Measurements from ENCODE around the gene SRM.
"Not testable (repeated sequence)": the region's sequence is repeated elsewhere in the genome, so short reads cannot be mapped to it uniquely, and the experiment has no call there.

SRM gene

DNA sequence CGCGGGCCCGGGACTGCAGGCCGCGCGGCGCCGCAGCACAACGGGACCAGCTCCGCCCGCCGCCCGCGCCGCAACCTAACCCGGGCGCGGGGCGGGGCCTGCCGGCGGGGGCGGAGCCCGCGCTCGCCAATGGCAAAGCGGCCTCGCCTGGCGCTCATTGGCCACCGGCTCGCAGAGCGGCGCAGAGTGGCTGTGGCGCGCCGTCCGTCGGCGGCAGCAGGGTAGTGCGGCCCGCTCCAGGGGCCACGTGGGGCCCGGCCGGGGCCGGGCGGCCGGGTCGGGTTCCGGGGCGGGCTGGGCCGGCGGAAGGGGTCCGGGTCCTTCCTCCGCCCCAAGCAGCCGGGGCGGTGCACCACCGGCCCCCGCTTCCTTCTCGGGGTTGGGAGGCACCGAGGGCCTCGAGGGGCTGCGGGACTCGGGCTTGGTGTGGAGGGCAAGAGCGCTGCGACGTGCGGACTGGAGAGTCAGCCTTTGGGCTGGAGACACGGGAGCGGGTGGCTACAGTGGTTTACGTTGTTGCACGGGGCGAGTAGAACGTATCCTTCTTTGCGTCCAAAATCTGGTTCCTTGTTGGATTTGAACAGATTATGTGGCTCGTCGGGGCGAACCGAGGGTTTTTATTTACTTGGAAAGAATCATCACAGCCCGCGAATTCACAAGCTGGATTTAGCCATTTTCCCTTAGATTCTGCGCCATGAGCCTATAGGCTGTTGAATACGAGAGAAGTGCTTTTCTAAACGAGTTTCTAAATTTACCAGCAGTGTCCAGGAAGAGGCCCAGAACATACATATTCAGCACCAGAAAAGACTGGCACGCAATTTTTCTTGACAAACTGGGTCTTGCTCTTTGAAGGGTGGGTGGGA, at the start of gene SRM:
TSS of gene SRM (minus strand) at position 51 of the 863 bp plus-strand sequence. CDS start 75 bp downstream, outside the sequence.
- peak; percentile 93 for DNase-seq

DNA sequence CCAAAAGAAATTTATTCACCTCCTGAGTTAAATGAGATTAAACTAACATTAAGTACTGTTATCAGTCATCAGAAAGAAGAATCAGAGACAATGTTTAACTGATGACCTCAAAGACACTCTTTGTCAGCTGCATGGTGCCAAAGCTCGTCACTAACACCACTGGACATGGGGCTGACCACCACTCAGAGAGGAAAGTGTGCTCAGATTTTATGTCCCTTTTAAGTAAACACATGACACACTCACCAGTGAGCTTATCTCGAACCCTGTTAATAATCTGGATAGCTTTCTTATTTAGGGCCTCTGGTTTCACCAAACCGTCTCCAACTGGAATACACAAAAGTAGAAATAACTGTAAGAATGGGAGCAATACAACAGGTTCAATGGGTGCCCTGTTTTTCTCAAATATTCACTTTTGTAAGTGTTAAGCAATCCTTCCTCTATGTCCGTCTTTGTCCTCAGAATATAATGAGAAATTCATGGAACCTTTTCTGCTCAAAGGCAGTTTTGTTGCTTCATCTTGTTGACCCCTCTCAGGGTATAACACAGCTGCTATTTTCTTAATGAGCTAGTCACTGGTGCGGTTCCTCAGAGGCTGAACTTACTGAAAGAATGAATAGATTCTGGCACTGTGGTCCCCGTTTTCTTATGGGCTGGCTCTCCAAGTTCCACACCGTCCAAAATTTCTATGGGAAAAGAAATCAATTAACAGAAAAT, 49.4 kb upstream of the SRM start:
- no peak for DNase-seq

DNA sequence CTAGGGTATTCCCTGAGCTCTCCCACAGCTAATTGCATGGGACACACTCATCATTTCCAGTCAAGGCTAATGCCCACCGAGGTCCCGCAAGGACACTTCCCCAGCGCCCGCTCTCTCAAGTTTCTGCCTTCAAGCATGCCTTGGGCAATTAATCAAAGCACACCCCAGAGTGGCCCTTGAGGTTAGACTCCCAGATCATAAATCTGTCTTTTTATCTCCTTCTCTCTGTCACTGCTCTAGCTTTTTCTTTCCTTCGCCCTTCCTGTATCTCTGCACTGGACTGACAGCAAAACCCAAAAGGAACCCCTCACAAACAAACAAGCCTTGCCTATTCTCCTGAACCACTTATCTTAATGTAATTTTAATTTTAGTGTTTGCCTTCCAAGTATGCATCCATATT, 47.8 kb upstream of the SRM start:
- no peak for DNase-seq

DNA sequence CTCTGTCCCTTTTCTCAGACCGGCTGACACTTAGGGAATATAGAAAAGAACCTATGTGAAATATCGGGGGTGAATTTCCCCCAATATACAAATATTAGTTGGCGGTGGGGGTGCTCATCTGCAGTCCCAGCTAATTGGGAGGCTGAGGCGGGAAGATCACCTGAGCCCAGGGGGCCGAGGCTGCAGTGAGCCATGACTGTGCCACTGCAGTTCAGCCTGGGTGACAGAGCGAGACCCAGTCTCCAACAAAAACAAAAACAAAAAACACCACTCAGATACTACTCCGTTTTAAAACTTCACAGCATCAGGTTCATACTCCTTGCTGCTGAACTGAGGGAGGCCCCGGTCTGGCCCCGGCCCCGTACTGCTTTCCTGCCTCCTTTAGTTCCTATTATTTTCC, 45.8 kb upstream of the SRM start:
- DNase-seq: no peak

DNA sequence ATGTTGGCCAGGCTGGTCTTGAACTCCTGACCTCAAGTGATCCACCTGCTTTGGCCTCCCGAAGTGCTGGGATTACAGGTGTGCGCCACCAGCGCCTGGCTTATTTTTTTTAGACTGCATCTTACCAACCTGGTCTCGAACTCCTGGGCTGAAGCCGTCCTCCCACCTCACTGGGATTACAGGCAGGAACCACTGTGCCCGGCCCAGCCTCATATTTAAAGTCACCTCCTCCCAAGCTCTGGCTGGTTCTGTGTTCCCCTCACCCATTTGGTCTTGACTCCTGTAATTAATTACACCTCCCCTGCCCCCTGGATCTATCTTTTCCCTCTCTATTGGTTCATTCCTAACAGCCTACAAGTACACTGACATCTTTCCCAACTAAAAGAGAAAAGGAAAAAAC, 41.5 kb upstream of the SRM start:
- no peak for DNase-seq

DNA sequence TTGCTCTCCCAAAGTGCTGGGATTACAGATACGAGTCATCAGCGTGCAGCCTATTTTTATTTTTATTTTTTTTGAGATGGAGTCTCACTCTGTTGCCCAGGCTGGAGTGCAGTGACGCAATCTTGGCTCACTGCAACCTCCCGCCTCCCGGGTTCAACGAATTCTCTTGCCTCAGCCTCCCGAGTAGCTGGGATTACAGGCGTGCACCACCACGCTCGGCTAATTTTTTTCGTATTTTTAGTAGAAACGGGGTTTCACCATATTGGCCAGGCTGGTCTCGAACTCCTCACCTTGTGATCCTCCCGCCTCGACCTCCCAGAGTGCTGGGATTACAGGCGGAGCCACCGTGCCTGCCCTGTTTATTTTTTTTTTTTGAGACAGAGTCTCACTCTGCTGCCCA, 41.0 kb upstream of the SRM start:
- not testable (repeated sequence) for DNase-seq

DNA sequence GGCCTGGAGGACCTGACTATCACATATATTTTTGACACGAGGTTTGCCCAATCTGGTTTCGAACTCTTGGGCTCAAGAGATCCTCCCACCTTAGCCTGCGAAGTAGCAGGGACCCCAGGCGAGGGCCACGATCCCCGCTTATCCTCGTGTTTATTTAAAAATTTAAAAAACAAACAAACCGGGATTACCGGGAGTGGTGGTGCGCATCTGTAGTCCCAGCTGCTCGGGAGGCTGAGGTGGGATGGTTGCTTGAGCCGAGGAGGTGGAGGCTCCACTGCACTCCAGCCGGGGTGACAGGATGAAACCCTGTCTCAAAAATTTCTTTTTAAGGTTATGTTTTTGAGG, 40.3 kb upstream of the SRM start:
- no peak for DNase-seq

DNA sequence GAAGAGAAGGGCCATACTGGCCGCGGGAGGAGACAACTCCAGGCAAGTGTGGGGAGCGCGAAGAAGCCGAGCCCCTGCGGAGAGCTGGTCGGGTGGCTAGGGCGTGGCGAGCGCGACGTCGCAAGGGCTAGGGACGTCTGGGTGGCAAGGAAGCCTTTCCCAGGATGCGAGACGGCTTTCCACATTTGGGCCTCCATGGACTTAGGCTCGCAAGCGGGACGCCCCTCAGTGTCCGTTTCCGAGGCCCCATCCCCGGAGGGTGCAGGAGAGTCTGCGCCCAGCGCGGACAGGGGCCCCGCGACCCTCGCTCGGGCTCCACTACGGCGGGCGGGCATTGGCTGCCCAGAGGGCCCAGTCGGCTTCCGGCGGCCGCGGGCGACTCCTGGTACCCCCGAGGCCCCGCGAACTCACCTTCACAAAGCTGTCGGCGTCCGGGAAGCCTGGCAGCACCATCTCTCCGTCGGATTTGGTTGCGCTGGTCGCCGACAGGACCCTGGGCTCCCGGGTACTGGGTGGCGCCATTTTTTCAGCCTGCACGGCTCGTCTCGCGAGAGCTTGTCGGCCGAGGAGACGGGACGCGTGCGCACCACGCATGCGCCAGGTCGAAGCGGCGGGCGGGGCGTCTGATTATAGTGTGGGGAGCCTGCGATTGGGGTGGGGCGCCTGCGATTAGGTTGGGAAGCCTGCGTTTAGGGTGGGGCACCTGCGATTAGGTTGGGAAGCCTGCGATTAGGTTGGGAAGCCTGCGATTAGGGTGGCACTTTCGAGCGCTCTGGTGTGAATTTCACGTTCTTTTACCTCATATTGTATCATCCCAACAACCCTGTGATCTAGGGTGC, 39.7 kb upstream of the SRM start, which contains the start of gene EXOSC10:
TSS of gene EXOSC10 (minus strand) at position 560 of the 839 bp plus-strand sequence. CDS start at position 522, 38 bp downstream.
- DNase-seq: peak; percentile 96

DNA sequence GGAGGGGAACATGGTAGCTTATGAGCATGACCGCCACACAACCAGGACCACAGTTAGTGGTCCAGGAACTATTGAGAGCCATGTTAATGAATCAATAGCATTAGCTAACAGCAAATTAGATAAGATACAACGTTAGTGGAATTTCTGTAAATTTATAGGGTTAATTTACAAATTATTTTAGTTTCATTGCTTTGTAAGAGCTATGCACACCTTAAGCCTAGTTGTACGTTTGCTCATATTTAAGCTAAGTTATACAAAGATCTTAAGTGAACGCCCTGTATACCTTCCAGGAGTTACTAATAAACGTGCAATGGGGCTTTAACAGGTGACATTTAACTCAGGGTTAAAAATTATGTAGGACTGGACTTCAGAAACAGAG, 39.1 kb upstream of the SRM start:
- no peak for DNase-seq

DNA sequence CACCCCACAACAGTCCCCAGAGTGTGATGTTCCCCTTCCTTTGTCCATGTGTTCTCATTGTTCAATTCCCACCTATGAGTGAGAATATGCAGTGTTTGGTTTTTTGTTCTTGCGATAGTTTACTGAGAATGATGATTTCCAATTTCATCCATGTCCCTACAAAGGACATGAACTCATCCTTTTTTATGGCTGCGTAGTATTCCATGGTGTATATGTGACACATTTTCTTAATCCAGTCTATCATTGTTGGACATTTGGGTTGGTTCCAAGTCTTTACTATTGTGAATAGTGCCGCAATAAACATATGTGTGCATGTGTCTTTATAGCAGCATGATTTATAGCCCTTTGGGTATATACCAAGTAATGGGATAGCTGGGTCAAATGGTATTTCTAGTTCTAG, 24.0 kb upstream of the SRM start:
- not testable (repeated sequence) for DNase-seq

DNA sequence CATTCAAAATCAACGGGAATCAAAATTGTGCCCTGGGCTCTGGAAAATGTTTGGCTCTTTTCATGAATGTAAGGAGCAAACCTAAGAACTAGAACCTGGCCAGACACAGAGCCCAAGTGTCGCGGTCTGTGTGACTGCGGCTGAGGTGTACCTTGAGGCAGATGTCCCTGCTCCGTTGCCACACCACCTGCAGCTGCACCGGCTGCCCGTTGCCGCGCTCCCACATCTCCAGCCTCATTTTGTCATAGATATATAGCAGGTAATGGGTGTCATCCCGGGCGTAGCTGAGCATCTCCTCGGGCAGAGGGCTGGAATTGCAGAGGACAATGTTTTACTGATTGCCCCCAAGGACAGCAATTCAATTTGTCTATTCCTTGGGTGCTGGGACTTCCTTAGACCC, 21.1 kb upstream of the SRM start:
- no peak for DNase-seq

DNA sequence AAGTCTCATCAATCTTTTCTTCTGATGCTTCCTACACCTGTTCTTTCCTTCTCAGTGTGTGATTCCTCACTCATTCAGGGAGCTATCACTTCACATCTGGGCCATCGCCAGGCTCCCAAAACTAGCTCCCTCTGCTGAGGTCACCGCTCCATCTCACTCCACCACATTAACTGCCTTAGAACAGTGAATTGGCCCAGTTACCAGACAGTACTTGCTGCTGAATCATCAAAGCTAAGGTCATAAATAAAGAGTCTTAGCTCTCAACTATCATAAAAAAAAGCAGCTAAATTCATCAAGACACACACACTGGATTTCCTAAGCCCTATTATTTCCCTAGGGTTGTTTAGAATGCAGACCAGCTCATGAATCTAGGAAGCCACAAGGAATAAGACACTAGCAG, 18.8 kb upstream of the SRM start:
- DNase-seq: no peak

DNA sequence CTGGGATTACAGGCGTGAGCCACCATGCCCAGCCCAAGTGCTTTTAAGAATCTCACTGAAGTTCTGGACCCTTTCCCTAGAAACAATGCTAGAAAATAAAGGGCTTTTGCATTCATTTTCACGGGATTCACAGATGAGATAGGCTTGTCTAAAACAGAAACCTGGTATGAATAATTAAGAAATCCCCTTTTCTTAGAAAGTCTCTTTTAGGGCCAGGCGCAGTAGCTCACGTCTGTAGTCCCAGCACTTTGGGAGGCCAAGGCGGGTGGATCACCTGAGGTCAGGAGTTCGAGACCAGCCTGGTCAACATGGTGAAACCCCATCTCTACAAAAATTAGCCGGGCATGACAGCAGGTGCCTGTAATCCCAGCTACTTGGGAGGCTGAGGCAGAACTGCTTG, 13.6 kb upstream of the SRM start:
- DNase-seq: not testable (repeated sequence)

DNA sequence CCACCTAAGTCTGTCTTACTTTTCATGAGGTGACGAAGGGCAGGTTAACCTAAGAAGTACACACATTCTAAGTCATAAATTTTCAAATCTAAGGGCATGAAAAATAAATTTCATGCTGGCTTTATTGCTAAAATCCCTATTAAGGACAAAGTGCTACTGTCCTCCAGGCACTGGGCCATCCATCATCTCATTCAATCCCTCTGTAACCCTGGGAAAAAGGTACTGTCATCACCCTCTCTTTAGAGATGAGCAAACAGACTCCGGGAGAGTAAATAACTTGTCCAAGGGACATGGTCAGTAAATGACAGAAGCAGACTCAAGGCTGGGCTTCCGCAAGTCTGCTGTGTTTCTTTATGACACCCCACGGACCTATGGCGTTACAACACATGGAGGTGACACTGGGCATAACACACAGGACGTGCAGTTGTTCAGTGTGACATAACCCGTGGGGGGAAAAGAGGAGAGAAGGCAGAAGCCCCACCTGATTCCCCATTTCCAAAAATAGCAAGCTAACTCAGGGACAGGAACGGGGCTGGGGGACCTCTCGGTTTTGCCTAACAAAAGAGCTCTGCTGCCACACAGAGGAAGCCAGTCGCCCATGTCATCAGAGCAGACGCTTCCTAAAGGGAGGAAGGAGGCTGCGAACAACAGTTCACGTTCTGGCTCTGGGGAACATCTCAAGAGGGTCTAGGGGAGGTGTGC, 12.5 kb upstream of the SRM start:
- no peak for DNase-seq

DNA sequence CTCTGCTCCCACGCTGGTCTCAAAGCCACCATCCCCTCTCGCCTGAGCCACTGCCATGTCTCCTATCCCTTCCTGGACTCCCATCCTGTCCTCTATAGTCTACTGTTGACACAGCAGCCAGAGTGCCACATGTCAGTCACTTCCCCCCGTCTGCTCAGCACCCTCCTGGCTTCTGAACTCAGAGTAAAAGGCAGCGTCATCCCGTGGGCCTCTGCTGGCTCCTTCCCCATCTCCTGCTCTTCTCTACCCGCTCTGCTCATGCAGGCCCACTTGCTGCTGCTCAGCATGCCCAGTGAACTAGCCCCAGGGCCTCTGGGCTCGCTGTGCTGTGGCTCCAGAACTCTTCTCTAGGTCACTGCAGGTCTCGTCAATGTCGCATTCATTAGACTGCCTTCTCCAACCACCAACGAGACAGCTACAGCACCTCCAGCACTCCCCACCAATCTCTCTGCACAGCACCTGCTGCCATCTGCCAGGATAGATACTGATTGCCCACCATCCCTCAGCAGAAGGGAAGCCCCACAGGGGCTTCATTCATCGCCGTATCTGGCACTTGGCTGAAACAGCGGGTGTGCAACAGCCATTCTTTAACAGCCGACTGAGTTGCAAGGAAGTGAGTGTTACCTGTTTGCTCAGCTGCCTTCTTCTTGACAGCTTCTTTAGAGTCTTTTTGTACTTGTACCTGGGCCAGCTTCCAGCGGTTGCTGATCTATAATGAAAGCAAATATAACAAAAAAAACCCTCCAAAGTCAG, 11.8 kb upstream of the SRM start:
- DNase-seq: no peak

DNA sequence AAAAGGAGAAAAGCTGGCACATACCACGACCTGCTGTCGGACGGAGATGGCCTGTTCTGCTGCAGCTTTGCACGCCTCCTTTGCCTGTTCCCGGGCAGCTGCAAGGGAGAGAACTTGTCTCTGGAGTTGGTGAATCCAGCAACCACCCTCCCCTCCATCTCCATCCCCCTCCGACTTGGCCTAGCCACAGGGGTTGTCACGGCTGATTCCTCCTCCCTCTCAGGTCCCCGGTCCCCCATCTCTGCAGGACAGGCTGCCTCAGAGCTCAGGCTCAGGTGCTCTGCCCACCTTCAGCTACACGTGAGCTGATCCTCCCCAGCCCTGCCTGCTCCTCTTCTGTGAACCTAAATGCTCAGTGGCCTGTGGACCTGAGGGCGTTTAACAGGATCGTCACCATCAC, 11.1 kb upstream of the SRM start:
- DNase-seq: no peak

DNA sequence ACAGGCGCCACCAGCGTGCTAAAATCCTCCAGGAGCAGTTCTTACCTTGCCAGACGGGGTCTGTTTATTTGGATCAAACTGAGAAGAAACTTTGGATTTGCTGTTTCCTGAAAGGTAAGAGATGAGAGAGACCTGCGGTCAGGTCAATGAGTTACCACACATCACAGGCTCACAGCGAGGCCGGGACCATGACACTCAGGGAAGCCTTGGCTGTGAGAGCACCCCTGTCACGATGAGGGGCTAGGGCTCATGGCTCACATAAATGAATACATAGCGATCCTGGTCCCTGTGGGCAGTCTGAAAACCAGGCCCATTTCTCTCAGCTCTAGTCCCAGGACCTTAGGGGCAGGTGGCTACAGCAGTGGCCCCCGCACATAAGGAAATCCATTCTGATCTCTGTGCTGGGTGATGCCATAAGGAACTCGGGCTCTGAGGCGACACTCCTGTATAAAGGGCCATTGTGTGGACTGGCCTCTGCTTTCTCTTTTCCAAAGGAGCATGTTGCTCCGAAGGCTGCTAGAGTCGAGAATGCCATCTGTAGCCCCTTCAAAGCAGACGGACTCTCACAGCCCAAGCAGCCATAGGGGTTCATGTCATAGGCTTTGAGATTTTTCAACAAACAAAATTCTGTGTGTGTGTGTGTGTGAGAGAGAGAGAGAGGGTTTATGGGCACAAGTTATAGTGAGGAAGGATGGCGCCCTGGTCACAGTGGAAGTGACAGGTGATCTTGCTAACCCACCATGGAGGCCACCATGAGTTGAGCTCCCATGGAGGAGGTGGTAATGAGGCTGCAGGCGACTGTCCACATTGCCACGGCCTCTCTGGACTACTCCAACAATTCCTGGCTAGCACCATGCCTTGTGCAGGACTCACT, 9.0 kb upstream of the SRM start:
- no peak for DNase-seq

DNA sequence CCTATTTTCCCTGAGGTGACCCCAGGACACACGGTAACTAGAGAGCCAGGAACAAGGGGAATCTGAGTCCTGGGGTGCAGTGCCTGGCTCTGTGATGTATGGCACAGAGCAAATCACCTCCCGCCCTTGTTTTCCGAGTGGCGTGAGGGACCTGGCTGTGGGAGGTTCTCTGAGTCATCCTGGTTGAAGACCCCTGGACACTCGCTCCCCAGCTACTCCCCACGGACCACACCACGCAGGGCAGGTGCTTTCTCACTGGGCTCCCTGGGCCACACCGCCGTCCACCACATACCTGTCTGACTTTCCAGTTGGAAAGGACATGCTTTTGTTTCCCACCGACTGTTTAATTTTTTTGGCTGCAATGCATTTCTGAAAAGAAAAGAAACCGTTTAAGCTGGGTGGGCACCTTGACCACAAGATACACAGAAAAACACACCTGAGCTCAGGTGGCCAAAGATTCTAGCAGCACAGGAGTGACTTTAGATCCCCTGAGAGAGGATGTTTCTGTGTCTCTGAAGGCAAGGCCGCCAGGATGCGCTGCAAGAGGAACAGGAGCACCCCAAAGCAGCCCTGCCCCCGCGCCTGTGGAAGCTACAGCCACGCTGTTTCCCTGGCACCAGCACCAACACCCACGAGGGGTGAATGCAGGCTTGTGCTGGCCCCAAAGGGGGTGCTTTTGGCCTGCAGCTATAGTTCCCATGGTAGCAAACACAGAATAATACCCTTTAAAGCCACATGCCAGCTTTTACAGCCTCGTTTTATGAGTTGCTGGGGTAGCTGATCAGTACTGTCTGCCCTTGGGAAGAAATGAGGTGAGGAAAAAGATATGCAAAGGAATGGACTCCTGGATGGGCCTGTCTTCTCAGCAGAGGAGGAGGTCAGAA, 8.1 kb upstream of the SRM start:
- no peak for DNase-seq

DNA sequence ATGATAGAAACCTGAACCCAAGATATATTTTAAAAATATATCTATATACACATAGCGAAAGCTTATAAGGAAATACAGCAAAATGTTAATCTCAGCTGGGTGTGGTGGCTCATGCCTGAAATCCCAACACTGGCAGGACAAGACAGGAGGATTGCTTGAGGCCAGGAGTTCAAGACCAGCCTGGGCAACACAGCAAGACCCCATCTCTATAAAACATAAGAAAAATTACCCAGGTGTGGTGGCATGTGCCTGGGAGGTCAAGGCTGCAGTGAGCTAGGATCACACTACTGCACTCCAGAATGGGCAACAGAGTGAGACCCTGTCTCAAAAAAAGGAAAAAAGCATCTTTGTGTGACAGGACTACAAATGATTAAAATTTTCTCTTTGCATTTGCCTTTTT, 6.0 kb upstream of the SRM start:
- DNase-seq: no peak

DNA sequence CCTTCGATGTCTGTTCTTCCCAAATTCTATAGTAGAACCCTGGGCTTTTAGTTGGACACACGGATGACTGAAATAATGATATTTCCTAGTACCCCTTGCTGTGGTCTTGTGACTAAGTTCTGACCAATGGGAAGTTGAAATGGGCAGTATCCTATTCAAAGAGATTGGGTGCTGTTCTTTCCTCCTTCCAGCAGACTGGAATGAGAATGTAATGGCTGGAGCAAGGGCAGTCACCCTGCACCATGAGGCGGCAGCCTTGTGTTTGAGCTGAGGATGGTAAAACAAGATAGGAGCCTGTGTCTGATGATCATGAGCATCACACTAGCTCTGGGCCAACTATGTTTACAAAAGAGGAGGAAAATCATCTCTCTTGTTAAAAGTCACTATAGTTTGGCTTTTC, 5.1 kb upstream of the SRM start:
- no peak for DNase-seq

All from hematopoietic multipotent progenitor cell treated with erythropoietin and hydrocortisone succinate and interleukin-3 and kit ligand, for 6 days (in vitro differentiated cells).